NCI-H1417 (cell line): ENCODE measurements around the gene DDX19B.
A peak's percentile ranks its signal among the peaks of the same experiment; 100 is the strongest.
"Not testable (repeated sequence)": the region's sequence is repeated elsewhere in the genome, so short reads cannot be mapped to it uniquely, and the experiment has no call there.

Experiments used
- DNase-seq, 3 experiments: peaks; one replicate each; lab custom pipeline; 2025; lab: John Stamatoyannopoulos, UW

The DDX19B gene

GRCh38 chr16:70298988-70299938 is at the start of gene DDX19B:
DDX19B (plus strand) TSS chr16:70299186; CDS start chr16:70299298, 112 bp downstream.
- peak; percentile 19 to 87 (median 76) for DNase-seq

GRCh38 chr16:70249697-70250096 is 49.3 kb upstream of the DDX19B start:
- DNase-seq: not testable (repeated sequence)

GRCh38 chr16:70250748-70251628 is 48.0 kb upstream of the DDX19B start:
- peak; percentile 17 to 77 (median 62) for DNase-seq

- DNase-seq: peak; percentile 89 to 95 (median 92)
These were observed 47.2 kb upstream of the DDX19B start, which contains the start of gene EXOSC6 for GRCh38 chr16:70251629-70252354. EXOSC6 (minus strand) TSS chr16:70251940; CDS start chr16:70251900, 40 bp downstream.

- peak in 1 of 3 experiments; percentile 36 for DNase-seq
These were observed 46.5 kb upstream of the DDX19B start for GRCh38 chr16:70252355-70252988.

GRCh38 chr16:70253291-70254106 is 45.5 kb upstream of the DDX19B start:
- peak; percentile 0 to 24 (median 8) for DNase-seq

- DNase-seq: no peak
These were observed 44.6 kb upstream of the DDX19B start for GRCh38 chr16:70254180-70254964.

GRCh38 chr16:70254965-70255286 is 44.1 kb upstream of the DDX19B start:
- no peak for DNase-seq

GRCh38 chr16:70255574-70255973 is 43.4 kb upstream of the DDX19B start:
- no peak for DNase-seq

- DNase-seq: no peak
These were observed 41.6 kb upstream of the DDX19B start for GRCh38 chr16:70257391-70257790.

GRCh38 chr16:70258065-70258464 is 40.9 kb upstream of the DDX19B start:
- no peak for DNase-seq

- no peak for DNase-seq
These were observed 40.0 kb upstream of the DDX19B start for GRCh38 chr16:70258946-70259345.

GRCh38 chr16:70259903-70260302 is 39.1 kb upstream of the DDX19B start:
- DNase-seq: not testable (repeated sequence)

- DNase-seq: peak; percentile 1 to 52 (median 2)
These were observed 31.5 kb upstream of the DDX19B start for GRCh38 chr16:70267516-70267915.

GRCh38 chr16:70267922-70268321 is 31.1 kb upstream of the DDX19B start:
- DNase-seq: not testable (repeated sequence)

- no peak for DNase-seq
These were observed 29.5 kb upstream of the DDX19B start for GRCh38 chr16:70269471-70269870.

GRCh38 chr16:70270176-70270575 is 28.8 kb upstream of the DDX19B start:
- DNase-seq: no peak

GRCh38 chr16:70271696-70272095 is 27.3 kb upstream of the DDX19B start:
- no peak for DNase-seq

GRCh38 chr16:70276392-70276791 is 22.6 kb upstream of the DDX19B start:
- no peak for DNase-seq
